Measurements from ENCODE around the gene PIGR. TPM values are rescaled to one million over a fixed set of nuclear protein-coding genes. Genes with fewer than 3 reads are reported as not detected.

The PIGR gene, protein sequence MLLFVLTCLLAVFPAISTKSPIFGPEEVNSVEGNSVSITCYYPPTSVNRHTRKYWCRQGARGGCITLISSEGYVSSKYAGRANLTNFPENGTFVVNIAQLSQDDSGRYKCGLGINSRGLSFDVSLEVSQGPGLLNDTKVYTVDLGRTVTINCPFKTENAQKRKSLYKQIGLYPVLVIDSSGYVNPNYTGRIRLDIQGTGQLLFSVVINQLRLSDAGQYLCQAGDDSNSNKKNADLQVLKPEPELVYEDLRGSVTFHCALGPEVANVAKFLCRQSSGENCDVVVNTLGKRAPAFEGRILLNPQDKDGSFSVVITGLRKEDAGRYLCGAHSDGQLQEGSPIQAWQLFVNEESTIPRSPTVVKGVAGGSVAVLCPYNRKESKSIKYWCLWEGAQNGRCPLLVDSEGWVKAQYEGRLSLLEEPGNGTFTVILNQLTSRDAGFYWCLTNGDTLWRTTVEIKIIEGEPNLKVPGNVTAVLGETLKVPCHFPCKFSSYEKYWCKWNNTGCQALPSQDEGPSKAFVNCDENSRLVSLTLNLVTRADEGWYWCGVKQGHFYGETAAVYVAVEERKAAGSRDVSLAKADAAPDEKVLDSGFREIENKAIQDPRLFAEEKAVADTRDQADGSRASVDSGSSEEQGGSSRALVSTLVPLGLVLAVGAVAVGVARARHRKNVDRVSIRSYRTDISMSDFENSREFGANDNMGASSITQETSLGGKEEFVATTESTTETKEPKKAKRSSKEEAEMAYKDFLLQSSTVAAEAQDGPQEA
- polyA plus RNA-seq (2011; rRNA removed) (not detected in 2 replicates), polyA minus RNA-seq (2011; rRNA and poly(A)+ RNA removed) (not detected in 2 replicates)

DNA sequence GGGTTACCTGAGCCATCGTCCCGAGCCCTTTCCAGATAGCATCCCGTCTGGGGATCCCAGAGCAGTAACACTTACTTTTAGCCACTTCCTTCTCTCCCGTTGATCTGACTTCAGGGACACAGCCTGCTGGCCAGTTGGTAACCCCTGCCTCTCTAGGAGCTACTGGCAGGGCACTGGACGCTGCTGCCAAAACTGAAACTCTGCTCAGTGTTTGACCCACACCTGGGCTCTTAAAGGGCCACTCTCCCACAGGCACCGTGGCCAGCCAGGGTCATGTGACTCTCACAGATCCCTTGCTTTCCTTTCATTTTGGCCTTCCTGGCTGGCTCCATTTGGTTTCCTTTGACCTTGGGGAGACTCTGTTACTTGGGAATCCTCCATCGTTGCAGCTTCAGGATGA is at the start of gene PIGR:
TSS of gene PIGR (minus strand) at position 206 of the 400 bp plus-strand sequence. CDS start 5,935 bp downstream, outside the sequence.
- Histone ChIP-seq H3K4me3 (ENCODE audit: low read depth, low read length) (no peak within 1 kb of the TSS), H3K27ac (ENCODE audit: low read depth, low read length) (no peak within 1 kb of the TSS), H3K27me3 (ENCODE audit: control insufficient read depth, insufficient read depth, low read length) (peaks cover 60% of the 10 kb centered on the region), H3K9me3 (ENCODE audit: control insufficient read depth, insufficient read depth, low read length) (no peaks in the 10 kb centered on the region; the same call in 1 of the 2 replicates)
- DNase-seq (ENCODE audit: low read depth, low spot score), result no peak
- TF ChIP-seq, protein P1, sequence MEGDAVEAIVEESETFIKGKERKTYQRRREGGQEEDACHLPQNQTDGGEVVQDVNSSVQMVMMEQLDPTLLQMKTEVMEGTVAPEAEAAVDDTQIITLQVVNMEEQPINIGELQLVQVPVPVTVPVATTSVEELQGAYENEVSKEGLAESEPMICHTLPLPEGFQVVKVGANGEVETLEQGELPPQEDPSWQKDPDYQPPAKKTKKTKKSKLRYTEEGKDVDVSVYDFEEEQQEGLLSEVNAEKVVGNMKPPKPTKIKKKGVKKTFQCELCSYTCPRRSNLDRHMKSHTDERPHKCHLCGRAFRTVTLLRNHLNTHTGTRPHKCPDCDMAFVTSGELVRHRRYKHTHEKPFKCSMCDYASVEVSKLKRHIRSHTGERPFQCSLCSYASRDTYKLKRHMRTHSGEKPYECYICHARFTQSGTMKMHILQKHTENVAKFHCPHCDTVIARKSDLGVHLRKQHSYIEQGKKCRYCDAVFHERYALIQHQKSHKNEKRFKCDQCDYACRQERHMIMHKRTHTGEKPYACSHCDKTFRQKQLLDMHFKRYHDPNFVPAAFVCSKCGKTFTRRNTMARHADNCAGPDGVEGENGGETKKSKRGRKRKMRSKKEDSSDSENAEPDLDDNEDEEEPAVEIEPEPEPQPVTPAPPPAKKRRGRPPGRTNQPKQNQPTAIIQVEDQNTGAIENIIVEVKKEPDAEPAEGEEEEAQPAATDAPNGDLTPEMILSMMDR (IDR thresholded peaks at IDR 0.05; ENCODE audit: low read depth, low read length), result no peak
- CTCF ChIA-PET, result interaction anchor here (1.0 kb wide), 1 partner anchor 34 kb away, joined by 4 read pairs; no protein-coding TSS in a partner anchor
- POLR2A ChIA-PET, result no interaction called here

DNA sequence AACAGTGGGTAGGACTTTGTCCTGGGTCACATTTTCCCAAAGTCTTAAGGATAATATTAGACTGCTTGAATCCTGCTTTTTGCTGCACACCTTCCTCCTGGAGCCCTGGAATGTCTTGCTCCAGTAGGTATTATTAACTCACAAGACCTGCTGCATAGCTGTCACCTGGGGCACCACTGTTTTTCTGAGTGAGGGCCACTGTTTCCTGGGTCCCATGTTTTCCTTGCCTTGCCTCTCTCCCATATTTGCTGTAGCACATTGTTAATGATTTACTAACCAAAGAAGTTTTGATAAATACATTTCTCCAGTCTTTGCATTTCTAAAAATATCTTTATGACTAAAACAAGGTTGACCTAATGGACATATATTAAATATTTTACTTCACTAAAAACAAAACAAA is 46.5 kb upstream of the PIGR start:
- Histone ChIP-seq H3K27ac (ENCODE audit: low read depth, low read length) (no peak overlapping the region), H3K4me3 (ENCODE audit: low read depth, low read length) (no peak overlapping the region), H3K27me3 (ENCODE audit: control insufficient read depth, insufficient read depth, low read length) (peaks cover 22% of the 10 kb centered on the region), H3K9me3 (ENCODE audit: control insufficient read depth, insufficient read depth, low read length) (no peaks in the 10 kb centered on the region)
- DNase-seq (ENCODE audit: low read depth, low spot score), result no peak
- TF ChIP-seq, protein P1 (IDR thresholded peaks at IDR 0.05; ENCODE audit: low read depth, low read length), result no peak
- ChIA-PET POLR2A (no interaction called here), CTCF (interaction anchor here (1.6 to 1.8 kb wide), 2 partner anchors 11 to 12 kb away, joined by 4 read pairs; no protein-coding TSS in a partner anchor)

GRCh38 chr1:206987873-206988272 is 41.6 kb upstream of the PIGR start:
- Histone ChIP-seq H3K27ac (ENCODE audit: low read depth, low read length) (no peak overlapping the region), H3K27me3 (ENCODE audit: control insufficient read depth, insufficient read depth, low read length) (peaks cover 37% of the 10 kb centered on the region), H3K4me3 (ENCODE audit: low read depth, low read length) (no peak overlapping the region), H3K9me3 (ENCODE audit: control insufficient read depth, insufficient read depth, low read length) (no peaks in the 10 kb centered on the region)
- ChIA-PET POLR2A (no interaction called here), CTCF (no interaction called here)
- TF ChIP-seq, protein P1 (IDR thresholded peaks at IDR 0.05; ENCODE audit: low read depth, low read length), result no peak
- no peak for DNase-seq (ENCODE audit: low read depth, low spot score)

DNA sequence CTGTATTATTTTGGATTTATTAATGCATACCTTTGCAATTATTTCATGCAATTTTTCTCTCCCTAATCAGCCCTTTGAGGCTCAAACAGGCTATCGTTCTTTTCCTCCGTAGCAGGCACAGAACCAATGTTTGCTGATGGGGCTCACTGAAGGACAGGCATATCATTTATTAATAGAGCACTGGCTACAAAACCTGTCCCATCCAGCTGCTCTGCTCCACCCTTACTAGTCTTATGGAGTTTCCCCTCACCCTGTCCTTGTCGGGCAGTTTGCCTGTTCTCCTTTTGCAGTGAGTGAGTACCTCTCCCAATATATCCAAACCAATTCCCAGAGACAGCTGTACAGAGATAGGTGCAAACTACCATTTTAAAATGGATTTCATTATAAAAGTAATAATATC is 40.6 kb upstream of the PIGR start:
- H3K27me3 ChIP-seq (ENCODE audit: control insufficient read depth, insufficient read depth, low read length), result peaks cover 38% of the 10 kb centered on the region

More for the DNA sequence above, 40.6 kb upstream of the PIGR start:
- Histone ChIP-seq H3K4me3 (ENCODE audit: low read depth, low read length) (no peak overlapping the region), H3K27ac (ENCODE audit: low read depth, low read length) (no peak overlapping the region), H3K9me3 (ENCODE audit: control insufficient read depth, insufficient read depth, low read length) (no peaks in the 10 kb centered on the region)
- TF ChIP-seq, protein P1 (IDR thresholded peaks at IDR 0.05; ENCODE audit: low read depth, low read length), result no peak
- DNase-seq (ENCODE audit: low read depth, low spot score), result no peak
- CTCF ChIA-PET, result no interaction called here
- POLR2A ChIA-PET, result no interaction called here
